Measurements from ENCODE around the gene TPPP2.

DNA sequence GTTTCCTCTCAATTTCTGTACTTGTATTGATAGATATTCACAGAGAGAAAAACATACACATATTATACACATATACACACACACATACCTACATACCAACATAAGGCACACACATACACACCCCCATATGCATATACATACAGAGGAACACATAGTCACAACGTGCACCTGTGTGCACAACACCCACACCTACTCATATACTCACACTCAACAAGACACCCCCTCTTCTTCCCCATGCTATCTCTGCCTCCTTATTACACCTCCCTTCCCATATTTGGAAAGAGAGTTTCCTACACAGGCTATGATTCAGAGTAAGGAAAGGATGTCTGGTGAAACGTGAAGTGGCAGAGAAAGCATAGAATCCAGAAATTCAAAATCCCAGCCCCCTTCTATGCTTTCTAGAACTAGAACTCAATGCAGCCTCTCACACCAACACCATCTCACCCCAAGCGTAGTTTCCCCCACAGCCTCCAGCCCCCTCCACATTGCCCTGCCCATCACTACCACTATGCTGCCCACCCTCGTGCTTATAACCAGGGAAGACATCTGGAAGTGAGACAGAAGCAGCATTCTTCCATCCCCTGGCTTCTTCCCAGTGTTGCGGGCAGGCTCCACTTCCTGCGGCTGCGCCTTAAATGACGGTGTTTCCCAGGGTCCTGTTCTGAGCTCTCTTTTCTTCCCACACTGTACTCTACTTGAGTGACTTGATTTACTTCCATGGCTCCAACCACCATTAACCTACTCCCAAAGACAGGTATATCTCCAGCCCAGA lies 30.0 kb downstream of the TPPP2 start:
- no peak for TF ChIP-seq EZH2 (IDR thresholded peaks at IDR 0.05; ENCODE audit: borderline replicate concordance, low read depth, low read length, poor library complexity, severe bottlenecking)
- no peak for TF ChIP-seq CTCF (conservative IDR thresholded peaks at IDR 0.05; ENCODE audit: low read depth, low read length)
